ENCODE data around the gene TAF7. TPM values are rescaled to one million over a fixed set of nuclear protein-coding genes. Genes with fewer than 3 reads are reported as not detected.
"Not testable (repeated sequence)": the region's sequence is repeated elsewhere in the genome, so short reads cannot be mapped to it uniquely, and the experiment has no call there.

Gene TAF7
- total and polyA plus RNA-seq, 8 donors, result 53.2 to 142 (median 129) TPM

GRCh38 chr5:141356133-141356532 lies 35.5 kb upstream of the TAF7 start:
- no peak overlapping the region for H3K27ac ChIP-seq
- intact Hi-C loops (cut with DNase I), result no loop called here
- H3K9me3 ChIP-seq, result peaks cover 2 to 84% of the 10 kb centered on the region in 2 donors
- no peak for TF ChIP-seq CTCF (IDR thresholded peaks at IDR 0.05)
- H3K36me3 ChIP-seq, result no peaks in the 10 kb centered on the region
- no peaks in the 10 kb centered on the region for H3K4me1 ChIP-seq
- H3K4me3 ChIP-seq, result no peak overlapping the region
- peaks cover under 1 to 71% of the 10 kb centered on the region in 2 donors for H3K27me3 ChIP-seq
- ATAC-seq (no peak), DNase-seq (no peak)

- H3K4me3 ChIP-seq, result no peak overlapping the region
- TF ChIP-seq CTCF (IDR thresholded peaks at IDR 0.05), result no peak
- peaks cover 0 to 83% of the 10 kb centered on the region in 2 donors for H3K9me3 ChIP-seq
- intact Hi-C loops (cut with DNase I), result no loop called here
- no peak overlapping the region for H3K27ac ChIP-seq
- DNase-seq (no peak), ATAC-seq (no peak)
- no peaks in the 10 kb centered on the region for H3K4me1 ChIP-seq
- no peaks in the 10 kb centered on the region for H3K36me3 ChIP-seq
- H3K27me3 ChIP-seq, result peaks cover 4 to 71% of the 10 kb centered on the region in 2 donors
Measured at GRCh38 chr5:141355641-141356040, 35.1 kb upstream of the TAF7 start.

- Histone ChIP-seq H3K27me3 (peaks cover 5 to 71% of the 10 kb centered on the region in 2 donors), H3K27ac (no peak within 1 kb of the TSS), H3K4me1 (no peaks in the 10 kb centered on the region), H3K4me3 (no peak within 1 kb of the TSS), H3K9me3 (peaks cover 0 to 83% of the 10 kb centered on the region in 2 donors), H3K36me3 (no peaks in the 10 kb centered on the region)
- TF ChIP-seq CTCF (IDR thresholded peaks at IDR 0.05), result no peak
- no peak for ATAC-seq
- intact Hi-C loops (cut with DNase I), result no loop called here
- no peak for DNase-seq
Measured at GRCh38 chr5:141354900-141355469, 34.4 kb upstream of the TAF7 start, which contains the start of gene PCDHGA4. Gene PCDHGA4 (plus strand): TSS chr5:141355021. CDS start chr5:141355108, 87 bp downstream.

GRCh38 chr5:141351591-141351990 lies 31.0 kb upstream of the TAF7 start:
- H3K9me3 ChIP-seq, result peaks cover 0 to 77% of the 10 kb centered on the region in 2 donors
- H3K4me3 ChIP-seq, result no peak overlapping the region
- intact Hi-C loops (cut with DNase I), result no loop called here
- no peak for ATAC-seq
- H3K36me3 ChIP-seq, result no peaks in the 10 kb centered on the region
- no peak for DNase-seq
- no peak overlapping the region for H3K27ac ChIP-seq
- peaks cover 5 to 74% of the 10 kb centered on the region in 2 donors for H3K27me3 ChIP-seq
- TF ChIP-seq CTCF (IDR thresholded peaks at IDR 0.05), result no peak
- H3K4me1 ChIP-seq, result no peaks in the 10 kb centered on the region

- Histone ChIP-seq H3K4me1 (no peaks in the 10 kb centered on the region), H3K27me3 (peaks cover 5 to 74% of the 10 kb centered on the region in 2 donors), H3K36me3 (no peaks in the 10 kb centered on the region), H3K9me3 (peaks cover 0 to 77% of the 10 kb centered on the region in 2 donors), H3K27ac (no peak within 1 kb of the TSS), H3K4me3 (no peak within 1 kb of the TSS)
- ATAC-seq (no peak), DNase-seq (no peak)
- TF ChIP-seq CTCF (IDR thresholded peaks at IDR 0.05), result no peak
- intact Hi-C loops (cut with DNase I), result loop anchor here in 1 of 2 donors (10.0 kb wide), 1 partner anchor 215 kb away; no protein-coding TSS in a partner anchor
Measured at GRCh38 chr5:141349917-141350619, 29.5 kb upstream of the TAF7 start, which contains the start of gene PCDHGB1. Gene PCDHGB1 (plus strand): TSS chr5:141350099. CDS start chr5:141350261, 162 bp downstream.

GRCh38 chr5:141346017-141346416 lies 25.4 kb upstream of the TAF7 start:
- peaks cover 0 to 85% of the 10 kb centered on the region in 2 donors for H3K9me3 ChIP-seq
- H3K27ac ChIP-seq, H3K4me3 ChIP-seq, DNase-seq, H3K4me1 ChIP-seq, H3K36me3 ChIP-seq, ATAC-seq: not testable (repeated sequence)
- peaks cover 5 to 85% of the 10 kb centered on the region in 2 donors for H3K27me3 ChIP-seq
- intact Hi-C loops (cut with DNase I), result loop anchor here in 1 of 2 donors (10.0 kb wide), 1 partner anchor 219 kb away; no protein-coding TSS in a partner anchor

Measured in left lung (tissue), 10 donors.